Measurements from ENCODE around the gene RAD51B.

DNA sequence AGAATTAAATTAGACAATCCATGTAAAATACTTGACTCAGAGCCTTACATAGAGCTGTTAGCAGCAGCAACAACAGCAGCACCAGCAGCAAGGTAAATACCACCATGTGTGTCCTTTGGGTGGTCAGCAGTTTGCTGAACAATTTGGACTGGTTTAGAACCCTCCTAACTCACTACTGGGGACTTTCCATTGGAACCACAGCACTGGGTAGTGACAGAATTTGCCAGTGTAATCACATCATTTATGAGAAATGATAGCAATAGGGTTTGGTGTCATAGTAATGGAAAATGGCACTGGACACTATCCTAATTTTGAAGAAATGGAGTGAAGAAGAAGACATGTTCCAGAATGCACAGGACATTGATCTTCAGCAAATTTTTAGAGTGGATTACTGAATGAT lies 392.8 kb downstream of the RAD51B start:
- TF ChIP-seq, protein P1, sequence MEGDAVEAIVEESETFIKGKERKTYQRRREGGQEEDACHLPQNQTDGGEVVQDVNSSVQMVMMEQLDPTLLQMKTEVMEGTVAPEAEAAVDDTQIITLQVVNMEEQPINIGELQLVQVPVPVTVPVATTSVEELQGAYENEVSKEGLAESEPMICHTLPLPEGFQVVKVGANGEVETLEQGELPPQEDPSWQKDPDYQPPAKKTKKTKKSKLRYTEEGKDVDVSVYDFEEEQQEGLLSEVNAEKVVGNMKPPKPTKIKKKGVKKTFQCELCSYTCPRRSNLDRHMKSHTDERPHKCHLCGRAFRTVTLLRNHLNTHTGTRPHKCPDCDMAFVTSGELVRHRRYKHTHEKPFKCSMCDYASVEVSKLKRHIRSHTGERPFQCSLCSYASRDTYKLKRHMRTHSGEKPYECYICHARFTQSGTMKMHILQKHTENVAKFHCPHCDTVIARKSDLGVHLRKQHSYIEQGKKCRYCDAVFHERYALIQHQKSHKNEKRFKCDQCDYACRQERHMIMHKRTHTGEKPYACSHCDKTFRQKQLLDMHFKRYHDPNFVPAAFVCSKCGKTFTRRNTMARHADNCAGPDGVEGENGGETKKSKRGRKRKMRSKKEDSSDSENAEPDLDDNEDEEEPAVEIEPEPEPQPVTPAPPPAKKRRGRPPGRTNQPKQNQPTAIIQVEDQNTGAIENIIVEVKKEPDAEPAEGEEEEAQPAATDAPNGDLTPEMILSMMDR (IDR thresholded peaks at IDR 0.05): no peak
- TF ChIP-seq EP300 (IDR thresholded peaks at IDR 0.05): no peak

All from tibial nerve (tissue), 4 donors.